ENCODE results near the gene TENM4. TPM values are rescaled to one million over a fixed set of nuclear protein-coding genes. Genes with fewer than 3 reads are reported as not detected.

Gene TENM4
- total and polyA plus RNA-seq, 4 experiments from 2014 or later = 0.25 to 0.28 TPM; not detected in 2

DNA sequence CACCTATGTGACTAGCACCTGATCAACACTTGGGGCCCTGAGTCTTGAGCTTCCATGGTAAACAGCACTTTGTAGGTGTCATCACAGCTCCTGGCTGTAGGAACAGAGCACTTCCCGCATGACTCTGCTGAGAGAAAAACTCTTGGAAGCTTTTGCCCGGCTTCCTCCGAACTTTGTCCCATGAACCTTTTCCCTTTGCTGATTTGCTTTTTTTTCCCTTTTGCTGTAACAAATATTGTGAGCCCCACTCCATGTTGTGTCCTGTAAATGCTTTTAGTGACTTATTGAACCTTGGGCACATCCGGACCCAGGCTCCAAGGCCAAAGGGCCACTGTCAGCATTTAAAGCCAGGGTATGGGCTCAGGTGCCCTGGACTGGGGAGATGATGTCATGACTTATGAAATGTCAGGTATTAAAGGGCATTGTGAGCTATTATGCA lies 391.1 kb downstream of the TENM4 start:
- POLR2A ChIA-PET (ENCODE audit: partially characterized antibody) = no interaction called here
- peaks cover 0 to 4% of the 10 kb centered on the region in 2 donors for H3K27me3 Mint-ChIP-seq
- Histone ChIP-seq H3K9me3 (ENCODE audit: control insufficient read depth in 1 of 2, low read length in 2 of 2) (no peaks in the 10 kb centered on the region), H3K27me3 (ENCODE audit: insufficient read depth, low read length) (no peaks in the 10 kb centered on the region), H3K27ac (ENCODE audit: low read depth, low read length) (no peak overlapping the region), H3K36me3 (ENCODE audit: insufficient read depth, low read length) (no peaks in the 10 kb centered on the region), H3K4me1 (ENCODE audit: insufficient read depth, low read length) (no peaks in the 10 kb centered on the region), H3K4me3 (ENCODE audit: low read length in 2 of 2) (no peak overlapping the region)
- no peak for DNase-seq
- no peak overlapping the region for H3K27ac Mint-ChIP-seq
- H3K4me1 Mint-ChIP-seq = no peaks in the 10 kb centered on the region
- CTCF ChIA-PET (ENCODE audit: partially characterized antibody) = no interaction called here
- intact Hi-C loops (cut with micrococcal nuclease) = no loop called here
- H3K36me3 Mint-ChIP-seq = no peaks in the 10 kb centered on the region
- no peak overlapping the region for H3K4me3 Mint-ChIP-seq
- no peaks in the 10 kb centered on the region for H3K9me3 Mint-ChIP-seq

GRCh38 chr11:79047980-79048379 lies 392.9 kb downstream of the TENM4 start:
- POLR2A ChIA-PET (ENCODE audit: partially characterized antibody) = no interaction called here

DNA sequence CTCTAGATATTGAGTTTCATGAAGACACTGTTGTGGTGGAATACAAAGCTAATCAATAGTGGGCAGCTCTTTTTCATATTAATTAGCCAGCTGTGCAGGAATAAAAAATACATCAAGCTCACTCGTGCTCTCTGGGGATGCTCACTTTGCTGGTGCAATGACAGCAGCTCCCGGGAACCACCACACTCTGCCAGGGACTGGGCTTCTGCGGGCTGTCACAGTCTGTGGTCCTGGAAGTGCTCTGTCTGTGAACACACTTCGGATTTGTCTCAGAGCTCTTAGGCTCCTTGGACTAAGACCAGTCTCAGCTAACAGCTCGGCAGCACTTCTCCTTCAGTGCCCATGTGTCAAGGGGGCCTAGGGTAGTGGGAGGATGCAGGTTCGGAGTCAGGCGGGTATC lies 393.5 kb downstream of the TENM4 start:
- intact Hi-C loops (cut with micrococcal nuclease) = no loop called here
- peaks cover 0 to 2% (median 0%) of the 10 kb centered on the region in 8 donors for H3K9me3 Mint-ChIP-seq
- POLR2A ChIA-PET (ENCODE audit: partially characterized antibody) = no interaction called here

More at GRCh38 chr11:79047980-79048379, 392.9 kb downstream of the TENM4 start:
- Histone ChIP-seq H3K27me3 (ENCODE audit: insufficient read depth, low read length) (no peaks in the 10 kb centered on the region), H3K4me1 (ENCODE audit: insufficient read depth, low read length) (no peaks in the 10 kb centered on the region), H3K36me3 (ENCODE audit: insufficient read depth, low read length) (no peaks in the 10 kb centered on the region), H3K9me3 (ENCODE audit: control insufficient read depth in 1 of 2, low read length in 2 of 2) (no peaks in the 10 kb centered on the region), H3K4me3 (ENCODE audit: low read length in 2 of 2) (no peak overlapping the region), H3K27ac (ENCODE audit: low read depth, low read length) (no peak overlapping the region)
- Mint-ChIP-seq H3K4me3 (no peak overlapping the region), H3K4me1 (no peaks in the 10 kb centered on the region), H3K27me3 (peaks cover 0 to 4% of the 10 kb centered on the region in 2 donors), H3K27ac (no peak overlapping the region), H3K9me3 (peaks cover 0 to 2% (median 0%) of the 10 kb centered on the region in 8 donors), H3K36me3 (no peaks in the 10 kb centered on the region)
- CTCF ChIA-PET (ENCODE audit: partially characterized antibody) = no interaction called here
- intact Hi-C loops (cut with micrococcal nuclease) = no loop called here
- DNase-seq = no peak

GRCh38 chr11:79046366-79046765 lies 394.5 kb downstream of the TENM4 start:
- intact Hi-C loops (cut with micrococcal nuclease) = no loop called here
- H3K36me3 ChIP-seq (ENCODE audit: insufficient read depth, low read length) = no peaks in the 10 kb centered on the region
- Mint-ChIP-seq H3K4me1 (no peaks in the 10 kb centered on the region), H3K36me3 (no peaks in the 10 kb centered on the region), H3K9me3 (peaks cover 0 to 2% (median 0%) of the 10 kb centered on the region in 8 donors), H3K27ac (no peak overlapping the region), H3K4me3 (no peak overlapping the region), H3K27me3 (peaks cover 0 to 2% of the 10 kb centered on the region in 2 donors)
- H3K4me3 ChIP-seq (ENCODE audit: low read length in 2 of 2) = no peak overlapping the region
- no peaks in the 10 kb centered on the region for H3K4me1 ChIP-seq (ENCODE audit: insufficient read depth, low read length)
- ChIA-PET POLR2A (ENCODE audit: partially characterized antibody) (no interaction called here), CTCF (ENCODE audit: partially characterized antibody) (no interaction called here)
- no peak overlapping the region for H3K27ac ChIP-seq (ENCODE audit: low read depth, low read length)
- DNase-seq = no peak
- no peaks in the 10 kb centered on the region for H3K9me3 ChIP-seq (ENCODE audit: control insufficient read depth in 1 of 2, low read length in 2 of 2)
- H3K27me3 ChIP-seq (ENCODE audit: insufficient read depth, low read length) = no peaks in the 10 kb centered on the region

More for the DNA sequence above, 393.5 kb downstream of the TENM4 start:
- no peak overlapping the region for H3K27ac Mint-ChIP-seq
- Histone ChIP-seq H3K4me3 (ENCODE audit: low read length in 2 of 2) (no peak overlapping the region), H3K9me3 (ENCODE audit: control insufficient read depth in 1 of 2, low read length in 2 of 2) (no peaks in the 10 kb centered on the region), H3K4me1 (ENCODE audit: insufficient read depth, low read length) (no peaks in the 10 kb centered on the region), H3K27ac (ENCODE audit: low read depth, low read length) (no peak overlapping the region), H3K27me3 (ENCODE audit: insufficient read depth, low read length) (no peaks in the 10 kb centered on the region), H3K36me3 (ENCODE audit: insufficient read depth, low read length) (no peaks in the 10 kb centered on the region)
- H3K36me3 Mint-ChIP-seq = no peaks in the 10 kb centered on the region
- no peak overlapping the region for H3K4me3 Mint-ChIP-seq
- DNase-seq = no peak
- CTCF ChIA-PET (ENCODE audit: partially characterized antibody) = no interaction called here
- no peaks in the 10 kb centered on the region for H3K4me1 Mint-ChIP-seq
- H3K27me3 Mint-ChIP-seq = peaks cover 0 to 4% of the 10 kb centered on the region in 2 donors

DNA sequence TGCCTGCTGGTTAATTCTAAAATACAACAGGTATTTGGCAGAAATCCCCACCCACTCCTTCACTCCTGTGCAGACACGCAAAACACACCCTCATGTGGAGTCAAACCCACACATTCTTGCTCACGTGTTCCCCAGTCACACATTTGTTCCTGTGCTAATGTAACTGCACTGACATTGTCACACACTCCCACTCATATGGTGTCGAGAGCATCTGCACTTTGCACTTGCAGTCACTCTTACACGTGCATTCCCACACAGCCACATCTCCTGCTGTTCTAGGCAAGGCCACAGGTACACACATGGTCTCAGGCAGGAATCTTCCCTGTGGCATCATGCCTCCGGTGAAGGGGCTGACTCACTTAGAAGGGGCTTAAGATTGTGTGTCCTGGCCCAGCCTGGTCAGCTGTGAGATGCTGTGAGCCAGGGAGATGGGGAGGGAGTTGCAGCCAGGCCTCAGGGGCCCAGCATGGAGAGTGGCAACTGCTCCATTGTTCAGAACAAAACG lies 395.0 kb downstream of the TENM4 start:
- no peaks in the 10 kb centered on the region for H3K9me3 ChIP-seq (ENCODE audit: control insufficient read depth in 1 of 2, low read length in 2 of 2)
- H3K4me3 Mint-ChIP-seq = no peak overlapping the region
- H3K4me1 ChIP-seq (ENCODE audit: insufficient read depth, low read length) = no peaks in the 10 kb centered on the region
- no peaks in the 10 kb centered on the region for H3K27me3 ChIP-seq (ENCODE audit: insufficient read depth, low read length)
- intact Hi-C loops (cut with micrococcal nuclease) = no loop called here
- H3K4me1 Mint-ChIP-seq = no peaks in the 10 kb centered on the region
- no peaks in the 10 kb centered on the region for H3K36me3 Mint-ChIP-seq
- no peak for DNase-seq
- CTCF ChIA-PET (ENCODE audit: partially characterized antibody) = no interaction called here
- H3K9me3 Mint-ChIP-seq = peaks cover 0 to 2% (median 0%) of the 10 kb centered on the region in 8 donors
- peaks cover 0 to 2% of the 10 kb centered on the region in 2 donors for H3K27me3 Mint-ChIP-seq
- no peak overlapping the region for H3K27ac ChIP-seq (ENCODE audit: low read depth, low read length)
- H3K27ac Mint-ChIP-seq = no peak overlapping the region
- H3K36me3 ChIP-seq (ENCODE audit: insufficient read depth, low read length) = no peaks in the 10 kb centered on the region
- no peak overlapping the region for H3K4me3 ChIP-seq (ENCODE audit: low read length in 2 of 2)
- POLR2A ChIA-PET (ENCODE audit: partially characterized antibody) = no interaction called here

GRCh38 chr11:79045018-79045799 lies 395.6 kb downstream of the TENM4 start:
- no peak for DNase-seq
- H3K4me3 Mint-ChIP-seq = no peak overlapping the region
- peaks cover 0 to 2% (median 0%) of the 10 kb centered on the region in 8 donors for H3K9me3 Mint-ChIP-seq
- CTCF ChIA-PET (ENCODE audit: partially characterized antibody) = no interaction called here
- intact Hi-C loops (cut with micrococcal nuclease) = no loop called here
- no peaks in the 10 kb centered on the region for H3K36me3 Mint-ChIP-seq
- no peak overlapping the region for H3K27ac ChIP-seq (ENCODE audit: low read depth, low read length)
- no peaks in the 10 kb centered on the region for H3K9me3 ChIP-seq (ENCODE audit: control insufficient read depth in 1 of 2, low read length in 2 of 2)
- H3K27me3 Mint-ChIP-seq = peaks cover 0 to 2% of the 10 kb centered on the region in 2 donors
- no peaks in the 10 kb centered on the region for H3K36me3 ChIP-seq (ENCODE audit: insufficient read depth, low read length)
- no peaks in the 10 kb centered on the region for H3K4me1 Mint-ChIP-seq
- POLR2A ChIA-PET (ENCODE audit: partially characterized antibody) = no interaction called here
- H3K27me3 ChIP-seq (ENCODE audit: insufficient read depth, low read length) = no peaks in the 10 kb centered on the region
- H3K4me1 ChIP-seq (ENCODE audit: insufficient read depth, low read length) = no peaks in the 10 kb centered on the region
- no peak overlapping the region for H3K4me3 ChIP-seq (ENCODE audit: low read length in 2 of 2)
- no peak overlapping the region for H3K27ac Mint-ChIP-seq

- H3K9me3 Mint-ChIP-seq = peaks cover 0 to 2% (median 0%) of the 10 kb centered on the region in 8 donors
- no peaks in the 10 kb centered on the region for H3K36me3 Mint-ChIP-seq
- POLR2A ChIA-PET (ENCODE audit: partially characterized antibody) = no interaction called here
- no peak overlapping the region for H3K4me3 ChIP-seq (ENCODE audit: low read length in 2 of 2)
- no peaks in the 10 kb centered on the region for H3K27me3 ChIP-seq (ENCODE audit: insufficient read depth, low read length)
- no peak overlapping the region for H3K27ac ChIP-seq (ENCODE audit: low read depth, low read length)
- H3K27ac Mint-ChIP-seq = no peak overlapping the region
- H3K36me3 ChIP-seq (ENCODE audit: insufficient read depth, low read length) = no peaks in the 10 kb centered on the region
- H3K4me3 Mint-ChIP-seq = no peak overlapping the region
- no peaks in the 10 kb centered on the region for H3K27me3 Mint-ChIP-seq
- DNase-seq = no peak
- CTCF ChIA-PET (ENCODE audit: partially characterized antibody) = no interaction called here
- H3K9me3 ChIP-seq (ENCODE audit: control insufficient read depth in 1 of 2, low read length in 2 of 2) = no peaks in the 10 kb centered on the region
- no peaks in the 10 kb centered on the region for H3K4me1 ChIP-seq (ENCODE audit: insufficient read depth, low read length)
- intact Hi-C loops (cut with micrococcal nuclease) = no loop called here
- H3K4me1 Mint-ChIP-seq = no peaks in the 10 kb centered on the region
Measured at GRCh38 chr11:79044201-79044600, 396.6 kb downstream of the TENM4 start.

Data from CD4-positive, alpha-beta memory T cell (primary cell).